ENCODE results near the gene SYNE1.
"Not testable (repeated sequence)": the region's sequence is repeated elsewhere in the genome, so short reads cannot be mapped to it uniquely, and the experiment has no call there.

Gene SYNE1

GRCh38 chr6:152630832-152631231, 6.3 kb downstream of the SYNE1 start:
- DNase-seq (ENCODE audit: low spot score) = no peak

GRCh38 chr6:152625213-152625612, 11.9 kb downstream of the SYNE1 start:
- DNase-seq (ENCODE audit: low spot score) = no peak

GRCh38 chr6:152614776-152615175, 22.4 kb downstream of the SYNE1 start:
- DNase-seq (ENCODE audit: low spot score) = not testable (repeated sequence)

GRCh38 chr6:152609125-152609670, 28.0 kb downstream of the SYNE1 start:
- no peak for DNase-seq (ENCODE audit: low spot score)

- no peak for DNase-seq (ENCODE audit: low spot score)
Measured at GRCh38 chr6:152605941-152606340, 31.2 kb downstream of the SYNE1 start.

GRCh38 chr6:152605342-152605741, 31.8 kb downstream of the SYNE1 start:
- peak; percentile 27 for DNase-seq (ENCODE audit: low spot score)

- no peak for DNase-seq (ENCODE audit: low spot score)
Measured at GRCh38 chr6:152603911-152604310, 33.3 kb downstream of the SYNE1 start.

- no peak for DNase-seq (ENCODE audit: low spot score)
Measured at GRCh38 chr6:152600022-152600421, 37.1 kb downstream of the SYNE1 start.

- DNase-seq (ENCODE audit: low spot score) = no peak
Measured at GRCh38 chr6:152598901-152599537, 38.1 kb downstream of the SYNE1 start.

- no peak for DNase-seq (ENCODE audit: low spot score)
Measured at GRCh38 chr6:152598421-152598820, 38.7 kb downstream of the SYNE1 start.

GRCh38 chr6:152596726-152597125, 40.4 kb downstream of the SYNE1 start:
- DNase-seq (ENCODE audit: low spot score) = no peak

- DNase-seq (ENCODE audit: low spot score) = peak; percentile 30
Measured at GRCh38 chr6:152595499-152595898, 41.7 kb downstream of the SYNE1 start.

- no peak for DNase-seq (ENCODE audit: low spot score)
Measured at GRCh38 chr6:152594701-152595100, 42.5 kb downstream of the SYNE1 start.

GRCh38 chr6:152588456-152588855, 48.7 kb downstream of the SYNE1 start:
- no peak for DNase-seq (ENCODE audit: low spot score)

GRCh38 chr6:152587473-152587872, 49.7 kb downstream of the SYNE1 start:
- no peak for DNase-seq (ENCODE audit: low spot score)

- DNase-seq (ENCODE audit: low spot score) = no peak
Measured at GRCh38 chr6:152585236-152585635, 51.9 kb downstream of the SYNE1 start.

- DNase-seq (ENCODE audit: low spot score) = no peak
Measured at GRCh38 chr6:152583888-152584287, 53.3 kb downstream of the SYNE1 start.

- DNase-seq (ENCODE audit: low spot score) = no peak
Measured at GRCh38 chr6:152576525-152576924, 60.6 kb downstream of the SYNE1 start.

GRCh38 chr6:152575621-152576150, 61.5 kb downstream of the SYNE1 start:
- peak; percentile 53 for DNase-seq (ENCODE audit: low spot score)

- DNase-seq (ENCODE audit: low spot score) = no peak
Measured at GRCh38 chr6:152575161-152575560, 62.0 kb downstream of the SYNE1 start.

- DNase-seq (ENCODE audit: low spot score) = no peak
Measured at GRCh38 chr6:152573762-152574161, 63.4 kb downstream of the SYNE1 start.

GRCh38 chr6:152572338-152573088, 64.6 kb downstream of the SYNE1 start:
- peak; percentile 13 for DNase-seq (ENCODE audit: low spot score)

- DNase-seq (ENCODE audit: low spot score) = no peak
Measured at GRCh38 chr6:152571943-152572337, 65.2 kb downstream of the SYNE1 start.
